SU-DHL-6 (cell line): ENCODE measurements around the gene RAB40AL.
A peak's percentile ranks its signal among the peaks of the same experiment; 100 is the strongest.

Experiments used
- H2AFZ ChIP-seq: fragments of 200-600 bp; sonication (generic); 2 replicates; pipeline ENCODE4 v1.6.1; 2014; ENCODE audit warnings: low read depth, mild to moderate bottlenecking, moderate library complexity, mixed read lengths, antibody characterized with exemption, low read length; ENCODE audit not compliant: severe bottlenecking
- H3F3A ChIP-seq: fragments of 200-600 bp; shearing (Covaris generic); 2 replicates; pipeline ENCODE4 v1.6.0; 2016; ENCODE audit warnings: antibody characterized with exemption, mild to moderate bottlenecking; ENCODE audit not compliant: insufficient read depth
- H3K27ac ChIP-seq: fragments of 200-600 bp; sonication (generic); 2 replicates; pipeline ENCODE4 v1.5.1; 2016; ENCODE audit warnings: low read depth, mild to moderate bottlenecking, low read length, moderate library complexity, mixed read lengths
- H3K27me3 ChIP-seq: fragments of 200-600 bp; sonication (generic), shearing (Covaris generic); 2 replicates; pipeline ENCODE4 v1.6.0; 2014; ENCODE audit warnings: mild to moderate bottlenecking, low read length
- H3K36me3 ChIP-seq: fragments of 200-600 bp; sonication (generic); 2 replicates; pipeline ENCODE4 v1.6.1; 2014; ENCODE audit warnings: mild to moderate bottlenecking, low read length, mixed read lengths
- H3K4me2 ChIP-seq: fragments of 300-600, 200-600 bp; shearing (Covaris generic), sonication (generic); 2 replicates; pipeline ENCODE4 v1.6.0; 2014; ENCODE audit warnings: low read length, low read depth, mild to moderate bottlenecking; ENCODE audit not compliant: poor library complexity, severe bottlenecking
- H3K4me3 ChIP-seq: fragments of 200-600 bp; sonication (generic); 2 replicates; pipeline ENCODE4 v1.5.1; 2014; ENCODE audit warnings: antibody characterized with exemption, low read length, mild to moderate bottlenecking, mixed read lengths; ENCODE audit not compliant: insufficient read depth, poor library complexity, severe bottlenecking
- H3K79me2 ChIP-seq: fragments of 200-600 bp; sonication (generic); 2 replicates; pipeline ENCODE4 v1.6.1; 2014; ENCODE audit warnings: mild to moderate bottlenecking, low read length, moderate library complexity; ENCODE audit not compliant: insufficient read depth
- H3K9ac ChIP-seq: fragments of 200-600 bp; sonication (generic); 2 replicates; pipeline ENCODE4 v1.7.0; 2014; ENCODE audit warnings: mild to moderate bottlenecking, low read length
- H3K9me2 ChIP-seq: fragments of 200-600 bp; sonication (generic); replicated peaks from 2 replicates; pipeline ENCODE4 v1.6.1; 2014; ENCODE audit warnings: low read length; ENCODE audit not compliant: insufficient read depth
- H3K9me3 ChIP-seq: fragments of 200-600 bp; sonication (generic); 2 replicates; pipeline ENCODE4 v1.6.1; 2014; ENCODE audit warnings: low read length, mixed read lengths; ENCODE audit not compliant: insufficient read depth
- H4K20me1 ChIP-seq: fragments of 200-600 bp; sonication (generic); 2 replicates; pipeline ENCODE4 v1.6.1; 2014; ENCODE audit warnings: low read depth, mild to moderate bottlenecking, antibody characterized with exemption, low read length, moderate library complexity, mixed read lengths
- EZH2phosphoT487 ChIP-seq: fragments of 200-600 bp; sonication (generic), shearing (Covaris generic); conservative IDR thresholded peaks from 2 replicates; pipeline ENCODE4 v1.6.1; 2018; ENCODE audit warnings: mild to moderate bottlenecking, antibody characterized with exemption, low read length, moderate library complexity, mixed read lengths
- TF ChIP-seq, protein P1 (sequence below): fragments of 200-600 bp; sonication (generic); IDR thresholded peaks from one replicate; pipeline ENCODE4 v1.5.1; 2017; ENCODE audit warnings: antibody characterized with exemption, mild to moderate bottlenecking, low read length, moderate library complexity; ENCODE audit not compliant: insufficient read depth, poor library complexity, severe bottlenecking

RAB40AL gene

DNA sequence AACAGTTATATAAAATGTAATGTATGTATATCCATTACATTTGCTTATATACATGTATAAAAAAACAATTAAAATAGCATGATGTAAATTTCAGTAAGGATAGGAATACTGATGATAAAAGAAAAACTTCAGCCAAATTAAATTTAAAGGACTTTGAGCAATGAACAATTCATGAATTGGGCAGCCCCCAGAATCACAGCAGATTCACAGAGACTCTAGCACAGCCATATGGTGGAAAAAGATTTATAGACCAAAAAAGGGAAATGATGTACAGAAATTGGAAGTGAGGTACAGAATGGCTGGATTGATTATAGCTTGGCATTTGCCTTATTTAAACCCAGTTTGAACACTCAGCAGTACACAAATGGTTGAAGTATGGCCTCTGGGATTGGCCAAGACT, 34.7 kb upstream of the RAB40AL start:
- Histone ChIP-seq H3K9ac (no peak overlapping the region), H3K4me3 (no peak overlapping the region), H4K20me1 (no peaks in the 10 kb centered on the region), H2AFZ (no peak overlapping the region), H3K9me3 (no peaks in the 10 kb centered on the region), H3K79me2 (no peaks in the 10 kb centered on the region), H3F3A (no peaks in the 10 kb centered on the region), H3K27me3 (no peaks in the 10 kb centered on the region), H3K36me3 (no peaks in the 10 kb centered on the region), H3K27ac (no peak overlapping the region), H3K4me2 (no peak overlapping the region), H3K9me2 (no peaks in the 10 kb centered on the region)
- TF ChIP-seq, protein P1, sequence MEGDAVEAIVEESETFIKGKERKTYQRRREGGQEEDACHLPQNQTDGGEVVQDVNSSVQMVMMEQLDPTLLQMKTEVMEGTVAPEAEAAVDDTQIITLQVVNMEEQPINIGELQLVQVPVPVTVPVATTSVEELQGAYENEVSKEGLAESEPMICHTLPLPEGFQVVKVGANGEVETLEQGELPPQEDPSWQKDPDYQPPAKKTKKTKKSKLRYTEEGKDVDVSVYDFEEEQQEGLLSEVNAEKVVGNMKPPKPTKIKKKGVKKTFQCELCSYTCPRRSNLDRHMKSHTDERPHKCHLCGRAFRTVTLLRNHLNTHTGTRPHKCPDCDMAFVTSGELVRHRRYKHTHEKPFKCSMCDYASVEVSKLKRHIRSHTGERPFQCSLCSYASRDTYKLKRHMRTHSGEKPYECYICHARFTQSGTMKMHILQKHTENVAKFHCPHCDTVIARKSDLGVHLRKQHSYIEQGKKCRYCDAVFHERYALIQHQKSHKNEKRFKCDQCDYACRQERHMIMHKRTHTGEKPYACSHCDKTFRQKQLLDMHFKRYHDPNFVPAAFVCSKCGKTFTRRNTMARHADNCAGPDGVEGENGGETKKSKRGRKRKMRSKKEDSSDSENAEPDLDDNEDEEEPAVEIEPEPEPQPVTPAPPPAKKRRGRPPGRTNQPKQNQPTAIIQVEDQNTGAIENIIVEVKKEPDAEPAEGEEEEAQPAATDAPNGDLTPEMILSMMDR: no peak
- TF ChIP-seq EZH2phosphoT487: no peak

DNA sequence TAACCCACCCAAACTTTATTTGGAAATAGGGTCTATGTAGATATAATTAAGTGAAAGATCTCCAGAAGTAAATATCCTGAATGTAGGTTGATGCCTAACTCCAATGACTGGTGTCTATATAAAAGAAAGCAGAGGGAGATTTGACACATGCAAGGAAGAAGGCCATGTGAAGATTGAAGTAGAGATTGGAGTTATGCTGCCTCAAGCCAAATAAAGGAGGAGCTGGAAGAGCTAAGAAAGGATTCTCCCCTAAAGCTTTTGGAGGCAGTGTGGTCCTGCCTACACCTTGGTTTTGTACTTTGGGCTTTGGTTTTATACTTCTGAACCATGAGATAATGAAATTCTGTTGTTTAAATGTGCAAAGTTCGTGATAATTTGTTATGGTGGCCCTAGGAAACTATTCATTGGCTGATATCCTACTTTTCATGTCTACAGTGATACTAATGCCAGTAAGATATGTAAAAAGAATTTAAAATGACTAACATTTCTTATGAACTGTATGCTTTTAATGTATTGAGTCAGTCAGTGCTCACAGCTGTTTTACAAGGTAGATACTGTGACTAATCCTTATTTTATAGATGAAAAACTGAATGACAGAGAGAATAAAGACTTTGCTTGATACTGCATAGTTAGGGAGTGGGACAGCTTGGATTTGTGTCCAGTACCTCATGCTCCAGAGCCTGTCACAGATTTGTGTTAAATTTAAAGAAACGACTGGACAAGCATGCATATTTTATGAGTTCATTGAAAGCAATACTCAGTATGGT, 5.9 kb upstream of the RAB40AL start:
- no peaks in the 10 kb centered on the region for H3K9me3 ChIP-seq
- H3K4me3 ChIP-seq: no peak overlapping the region
- no peaks in the 10 kb centered on the region for H4K20me1 ChIP-seq
- no peak for TF ChIP-seq EZH2phosphoT487
- TF ChIP-seq, protein P1: no peak
- no peak overlapping the region for H2AFZ ChIP-seq
- no peaks in the 10 kb centered on the region for H3K36me3 ChIP-seq
- H3K9me2 ChIP-seq: no peaks in the 10 kb centered on the region
- no peak overlapping the region for H3K4me2 ChIP-seq
- no peaks in the 10 kb centered on the region for H3K79me2 ChIP-seq
- no peaks in the 10 kb centered on the region for H3F3A ChIP-seq
- no peaks in the 10 kb centered on the region for H3K27me3 ChIP-seq
- H3K27ac ChIP-seq: no peak overlapping the region
- no peak overlapping the region for H3K9ac ChIP-seq

DNA sequence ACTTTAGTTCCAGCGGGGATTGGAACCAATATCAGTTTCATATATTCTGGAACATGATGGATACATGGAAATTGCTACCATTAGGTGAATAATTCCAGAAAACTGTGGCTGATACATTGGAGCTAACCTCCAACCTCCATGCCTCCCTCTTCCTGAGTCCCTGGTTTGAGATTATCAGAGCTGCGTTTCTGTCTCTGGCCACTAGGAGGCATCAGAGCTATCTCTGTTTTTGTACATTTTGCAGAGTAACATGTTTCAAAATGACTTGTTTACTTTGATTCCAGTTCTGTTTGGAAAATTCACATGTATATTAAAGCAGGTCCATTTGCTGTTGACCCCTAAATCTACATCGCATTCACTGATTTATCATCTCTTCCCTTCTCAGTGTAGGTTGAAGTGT, 2.4 kb upstream of the RAB40AL start:
- Histone ChIP-seq H3K27ac (no peak overlapping the region), H3K36me3 (no peaks in the 10 kb centered on the region), H3K4me3 (no peak overlapping the region), H3K9ac (no peak overlapping the region), H3K4me2 (no peak overlapping the region), H3K9me3 (no peaks in the 10 kb centered on the region), H2AFZ (no peak overlapping the region), H3K9me2 (no peaks in the 10 kb centered on the region), H3K79me2 (no peaks in the 10 kb centered on the region), H4K20me1 (no peaks in the 10 kb centered on the region), H3F3A (no peaks in the 10 kb centered on the region), H3K27me3 (no peaks in the 10 kb centered on the region)
- TF ChIP-seq, protein P1: peak; percentile 27
- no peak for TF ChIP-seq EZH2phosphoT487
